Endothelial cell of umbilical vein (primary cell): ENCODE data around the gene SPSB1. TPM values are rescaled to one million over a fixed set of nuclear protein-coding genes. Genes with fewer than 3 reads are reported as not detected.

Experiments
- BruUV-seq: library from RNA; stranded (reverse); fragments of 400-500 nt; replicated peaks from 2 replicates; lab custom pipeline; 2021; lab: Mats Ljungman, UMichigan
- CTCF ChIA-PET: fragments of 300-600, 350-600 bp; sonication (Branson Sonifier 250); formaldehyde crosslinking; loops from one replicate; lab custom pipeline; 2021; ENCODE audit warnings: antibody characterized with exemption, inconsistent platforms; lab: Charles Lee
- POLR2A ChIA-PET: fragments of 300-600, 350-600 bp; sonication (Branson Sonifier 250); formaldehyde crosslinking; loops from one replicate; lab custom pipeline; 2021; ENCODE audit warnings: antibody characterized with exemption, inconsistent platforms; lab: Charles Lee
- DNase-seq: peaks from one replicate; pipeline ENCODE4 v3.0.0-alpha.2; 2011; ENCODE audit warnings: low read depth, low spot score
- FAIRE-seq: peaks from 2 replicates; lab custom pipeline; 2011; peaks lifted over from hg19 to GRCh38; lab: Jason Lieb, UNC
- H2AFZ ChIP-seq: 2 replicates; pipeline ENCODE4 v1.6.0; 2012; ENCODE audit warnings: low read depth, low read length, control low read depth, inconsistent platforms
- H3K27ac ChIP-seq: 2 replicates; pipeline ENCODE4 v1.5.1; 2011; ENCODE audit warnings: low read depth, mild to moderate bottlenecking, control low read depth, low read length, moderate library complexity; ENCODE audit not compliant: insufficient read depth
- H3K27me3 ChIP-seq, 2 experiments: 2 replicates each; pipeline versions ENCODE4 v1.6.0 to v1.6.1; 2011; ENCODE audit warnings: low read length in 2 of 2, mixed read lengths in 1 of 2; ENCODE audit not compliant: control insufficient read depth in 2 of 2, insufficient read depth in 2 of 2
- H3K36me3 ChIP-seq, 2 experiments: 2 replicates in 1 of 2; 3 replicates in 1 of 2; pipeline ENCODE4 v1.5.1; 2011; ENCODE audit warnings: low read length in 2 of 2, mild to moderate bottlenecking in 1 of 2, moderate library complexity in 1 of 2; ENCODE audit not compliant: control insufficient read depth in 2 of 2, insufficient read depth in 2 of 2; ENCODE audit errors: extremely low read depth in 1 of 2
- H3K4me1 ChIP-seq: 3 replicates; pipeline ENCODE4 v1.5.1; 2011; ENCODE audit warnings: mild to moderate bottlenecking, low read length; ENCODE audit not compliant: control insufficient read depth, insufficient read depth; ENCODE audit errors: extremely low read depth
- H3K4me2 ChIP-seq: 2 replicates; pipeline ENCODE4 v1.6.1; 2011; ENCODE audit warnings: low read length, control low read depth, mixed read lengths; ENCODE audit not compliant: insufficient read depth
- H3K4me3 ChIP-seq, 3 experiments: fragments of 200-600 bp in 1 of 3; sonication (generic), shearing (Covaris generic) in 1 of 3; replicated peaks in 1 of 3; 2 replicates each; pipeline ENCODE4 v1.5.1; 2011 to 2016; ENCODE audit warnings: control low read depth in 3 of 3, low read length in 3 of 3, mild to moderate bottlenecking in 2 of 3, inconsistent platforms in 1 of 3, low read depth in 1 of 3, moderate library complexity in 1 of 3; ENCODE audit not compliant: insufficient read depth in 1 of 3
- H3K79me2 ChIP-seq: 2 replicates; pipeline ENCODE4 v1.6.0; 2012; ENCODE audit warnings: low read length, inconsistent platforms; ENCODE audit not compliant: control insufficient read depth, insufficient read depth
- H3K9ac ChIP-seq: replicated peaks from 2 replicates; pipeline ENCODE3; 2011; ENCODE audit warnings: low read length, control low read depth; ENCODE audit not compliant: insufficient read depth; ENCODE audit errors: extremely low read depth
- H3K9me1 ChIP-seq: replicated peaks from 3 replicates; pipeline ENCODE4 v1.6.0; 2011; ENCODE audit warnings: mild to moderate bottlenecking, low read length; ENCODE audit not compliant: control insufficient read depth, insufficient read depth; ENCODE audit errors: extremely low read depth
- H3K9me3 ChIP-seq: replicated peaks from 2 replicates; pipeline ENCODE4 v1.5.1; 2012; ENCODE audit warnings: low read length, inconsistent platforms; ENCODE audit not compliant: control insufficient read depth, insufficient read depth
- H4K20me1 ChIP-seq: replicated peaks from 2 replicates; pipeline ENCODE3; 2011; ENCODE audit warnings: mild to moderate bottlenecking, low read length; ENCODE audit not compliant: control insufficient read depth, insufficient read depth; ENCODE audit errors: extremely low read depth
- MYC ChIP-seq: IDR thresholded peaks from one replicate; pipeline ENCODE4 v1.6.1; 2011; ENCODE audit warnings: mild to moderate bottlenecking, low read depth, low read length
- POLR2A ChIP-seq: IDR thresholded peaks from 2 replicates; pipeline ENCODE4 v1.6.1; 2012; ENCODE audit warnings: low read depth, mild to moderate bottlenecking, control low read depth, low read length
- dilution Hi-C: fragments of 300-500 bp; cut with MboI; formaldehyde crosslinking; loops from one replicate; pipeline ENCODE4 v1.15.0; 2019; ENCODE audit warnings: low sequenced_read_pairs; ENCODE audit not compliant: extremely low pct_ligation_motif_present
- intact Hi-C: fragments of 100-400 bp; cut with micrococcal nuclease; formaldehyde crosslinking; loops from one replicate; pipeline ENCODE4 v1.10.0; 2022
- polyA plus RNA-seq, 4 experiments: library from polyadenylated mRNA; depleted of rRNA in 3 of 4; stranded (reverse) in 3 of 4; unstranded in 1 of 4; fragments of >200 nt; gene quantifications; 2 replicates each; pipeline versions ENCODE4 v1.2.1 to v1.2.3, GENCODE V29; 2011 to 2012; ENCODE audit warnings: missing spikeins in 1 of 4
- total RNA-seq: library from RNA; stranded (reverse); gene quantifications from 2 replicates; pipeline ENCODE4 v1.2.3, GENCODE V29; 2021

SPSB1 gene
- total and polyA plus RNA-seq, 2 donors (not counting 3 experiments of a cell fraction or from before 2014, with no cell fraction given) = 41.9 to 61.2 TPM

DNA sequence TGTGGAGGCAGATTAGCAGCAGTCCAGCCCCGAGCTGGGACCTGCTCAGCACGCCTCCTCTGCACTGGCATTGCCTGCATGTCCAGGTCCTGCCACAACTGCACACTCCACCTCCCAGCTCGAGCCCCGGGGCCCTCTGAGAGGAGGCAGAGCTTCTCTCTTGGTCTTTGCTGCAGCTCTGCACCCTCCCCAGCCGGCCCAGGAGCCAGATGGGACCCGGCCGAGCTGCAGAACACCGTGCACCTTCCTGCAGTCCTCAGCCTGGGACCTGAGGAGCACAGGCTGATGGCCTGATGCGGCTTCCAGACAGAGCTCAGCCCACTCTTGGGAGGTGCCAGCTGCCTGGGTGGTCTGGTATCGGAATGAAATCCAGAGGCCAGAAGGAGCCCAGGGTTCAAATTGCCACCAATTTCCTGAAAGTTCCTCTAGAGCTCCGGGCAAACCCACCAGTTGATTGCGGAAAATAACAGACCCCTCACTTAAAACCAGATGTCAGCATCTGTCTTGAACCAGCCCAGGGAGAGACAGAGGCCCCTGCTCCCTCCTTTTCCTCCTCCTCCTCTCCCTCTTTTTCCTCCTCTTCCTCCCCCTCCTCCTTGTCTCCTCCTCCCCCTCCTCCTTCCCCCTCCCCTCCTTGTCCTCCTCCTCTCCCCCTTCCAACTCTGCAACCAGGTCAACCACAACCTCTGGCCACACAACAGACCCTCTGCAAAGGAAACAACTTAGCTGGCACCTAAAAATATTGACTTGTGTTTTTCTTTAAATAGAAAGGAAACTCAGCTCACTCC, 10.6 kb upstream of the SPSB1 start:
- ChIA-PET CTCF (interaction anchor here (1.7 to 4.9 kb wide), 4 partner anchors 14 to 209 kb away, joined by 6 to 27 read pairs (median 10); no protein-coding TSS in a partner anchor), POLR2A (no interaction called here)
- no peak for DNase-seq
- intact Hi-C loops = no loop called here
- no peaks in the 10 kb centered on the region for H3K9me3 ChIP-seq
- H3K4me2 ChIP-seq = no peak overlapping the region
- H3K4me3 ChIP-seq = no peak overlapping the region
- H4K20me1 ChIP-seq = no peaks in the 10 kb centered on the region
- H3K4me1 ChIP-seq = peaks cover 6% of the 10 kb centered on the region
- no peaks in the 10 kb centered on the region for H3K9me1 ChIP-seq
- no peak overlapping the region for H2AFZ ChIP-seq
- H3K79me2 ChIP-seq = no peaks in the 10 kb centered on the region
- H3K36me3 ChIP-seq = no peaks in the 10 kb centered on the region
- no peak for TF ChIP-seq POLR2A
- FAIRE-seq = no peak
- BruUV-seq = no TSS peak
- no peak overlapping the region for H3K27ac ChIP-seq
- H3K27me3 ChIP-seq = no peaks in the 10 kb centered on the region
- dilution Hi-C loops = no loop called here
- H3K9ac ChIP-seq = no peak overlapping the region

DNA sequence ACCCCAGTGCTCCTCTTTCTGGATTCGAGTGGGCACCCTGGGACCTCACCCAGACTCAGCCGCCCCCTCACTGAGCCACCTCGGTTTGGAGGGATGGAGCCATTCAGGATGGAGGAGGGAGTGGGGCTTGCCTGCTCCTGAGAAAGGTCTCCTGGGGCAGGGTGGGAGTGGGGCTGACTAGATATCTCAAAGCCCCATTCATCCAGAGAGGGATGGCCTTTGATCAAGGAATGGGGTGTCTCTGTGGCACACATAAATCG, 10.1 kb upstream of the SPSB1 start:
- no peak for TF ChIP-seq POLR2A
- no peak for TF ChIP-seq MYC
- Histone ChIP-seq H3K9me3 (no peaks in the 10 kb centered on the region), H3K9ac (no peak overlapping the region), H3K27ac (no peak overlapping the region), H4K20me1 (no peaks in the 10 kb centered on the region), H3K27me3 (no peaks in the 10 kb centered on the region), H3K36me3 (no peaks in the 10 kb centered on the region), H2AFZ (no peak overlapping the region), H3K4me1 (peaks cover 6% of the 10 kb centered on the region), H3K4me2 (no peak overlapping the region), H3K9me1 (no peaks in the 10 kb centered on the region), H3K4me3 (no peak overlapping the region), H3K79me2 (no peaks in the 10 kb centered on the region)
- no peak for DNase-seq
- CTCF ChIA-PET = interaction anchor here (1.7 to 4.9 kb wide), 4 partner anchors 14 to 208 kb away, joined by 6 to 27 read pairs (median 10); no protein-coding TSS in a partner anchor
- POLR2A ChIA-PET = no interaction called here
- FAIRE-seq = no peak
- dilution Hi-C loops = no loop called here
- intact Hi-C loops = no loop called here
- BruUV-seq = no TSS peak
